HCT116 (cell line): ENCODE results near the gene HIRA. TPM values are rescaled to one million over a fixed set of nuclear protein-coding genes. Genes with fewer than 3 reads are reported as not detected.

ENCODE experiments used
- ATAC-seq: fragments of 200-7000 bp; cut with Tn5 transposase; 2 replicates; pipeline ENCODE4 v1.9.1; 2020; ENCODE audit warnings: mild to moderate bottlenecking, moderate library complexity
- BruUV-seq: library from RNA; stranded (reverse); fragments of 400-500 nt; replicated peaks from 2 replicates; lab custom pipeline; 2021; lab: Mats Ljungman, UMichigan
- CTCF ChIA-PET: fragments of 300-600 bp; sonication (Branson Sonifier 250); formaldehyde crosslinking; loops from one replicate; lab custom pipeline; 2021; ENCODE audit warnings: antibody characterized with exemption; lab: Charles Lee
- POLR2A ChIA-PET: fragments of 300-600, 350-600 bp; sonication (Branson Sonifier 250); formaldehyde crosslinking; loops from one replicate; lab custom pipeline; 2021; ENCODE audit warnings: antibody characterized with exemption; lab: Charles Lee
- RAD21 ChIA-PET, 2 experiments: fragments of 300-600 bp; sonication (Branson Sonifier 250); formaldehyde crosslinking; loops; one replicate each; lab custom pipeline; 2023; ENCODE audit warnings: low total read pairs in 2 of 2; ENCODE audit not compliant: uncharacterized antibody in 2 of 2, unreplicated experiment in 2 of 2, low non-redundant PET in 1 of 2; lab: Charles Lee
- DNase-seq: peaks from one replicate; pipeline ENCODE4 v3.0.0-alpha.2; 2010; ENCODE audit warnings: low read depth, low spot score
- H2AFZ ChIP-seq: fragments of 200-600 bp; shearing (Covaris generic), sonication (generic); 2 replicates; pipeline ENCODE4 v1.6.1; 2017; ENCODE audit warnings: low read depth, mixed run types, mixed read lengths, antibody characterized with exemption, low read length; ENCODE audit not compliant: poor library complexity, severe bottlenecking
- H3K27ac ChIP-seq: 2 replicates; pipeline ENCODE4 v1.5.1; 2012; ENCODE audit warnings: low read depth, low read length
- H3K27me3 ChIP-seq: fragments of 200-600 bp; sonication (generic); 2 replicates; pipeline ENCODE4 v1.6.1; 2016; ENCODE audit warnings: mixed run types, low read length, mixed read lengths; ENCODE audit not compliant: insufficient read depth
- H3K36me3 ChIP-seq, 2 experiments: fragments of 200-500 bp in 1 of 2; fragments of 200-600 bp in 1 of 2; sonication (Bioruptor generic) in 1 of 2; sonication (generic) in 1 of 2; 2 replicates each; pipeline versions ENCODE4 v1.5.1 to v1.6.1; 2014 to 2016; ENCODE audit warnings: low read length in 2 of 2, inconsistent platforms in 1 of 2, mixed read lengths in 1 of 2, mixed run types in 1 of 2; ENCODE audit not compliant: insufficient read depth in 2 of 2, control insufficient read depth in 1 of 2
- H3K4me1 ChIP-seq, 2 experiments: fragments of 200-600 bp in 1 of 2; sonication (generic) in 1 of 2; 2 replicates each; pipeline versions ENCODE4 v1.5.1 to v1.6.1; 2012 to 2017; ENCODE audit warnings: low read length in 2 of 2, inconsistent platforms in 1 of 2, mild to moderate bottlenecking in 1 of 2, mixed read lengths in 1 of 2, mixed run types in 1 of 2, moderate library complexity in 1 of 2; ENCODE audit not compliant: insufficient read depth in 2 of 2, control insufficient read depth in 1 of 2
- H3K4me2 ChIP-seq: fragments of 200-600 bp; sonication (generic); 2 replicates; pipeline ENCODE4 v1.6.1; 2017; ENCODE audit warnings: mixed run types, low read length, mixed read lengths
- H3K4me3 ChIP-seq, 2 experiments: fragments of 200-600 bp in 1 of 2; sonication (generic) in 1 of 2; replicated peaks in 1 of 2; 2 replicates each; pipeline ENCODE4 v1.5.1; 2011 to 2016; ENCODE audit warnings: low read length in 2 of 2, control low read depth in 1 of 2, low read depth in 1 of 2, mild to moderate bottlenecking in 1 of 2, mixed read lengths in 1 of 2, mixed run types in 1 of 2
- H3K79me2 ChIP-seq: fragments of 200-600 bp; sonication (generic); 2 replicates; pipeline ENCODE4 v1.6.1; 2017; ENCODE audit warnings: mild to moderate bottlenecking, mixed run types, low read length, moderate library complexity, mixed read lengths; ENCODE audit not compliant: insufficient read depth
- H3K9ac ChIP-seq: fragments of 200-600 bp; sonication (generic); 2 replicates; pipeline ENCODE4 v1.6.1; 2016; ENCODE audit warnings: low read length, mixed read lengths
- H3K9me2 ChIP-seq: fragments of 200-600 bp; sonication (generic), shearing (Covaris generic); 2 replicates; pipeline ENCODE4 v1.6.1; 2017; ENCODE audit warnings: mixed run types, mild to moderate bottlenecking, moderate library complexity; ENCODE audit not compliant: insufficient read depth
- H3K9me3 ChIP-seq, 2 experiments: fragments of 200-500 bp in 1 of 2; fragments of 200-600 bp in 1 of 2; sonication (Bioruptor generic) in 1 of 2; sonication (generic) in 1 of 2; 2 replicates each; pipeline ENCODE4 v1.6.1; 2014 to 2017; ENCODE audit warnings: low read length in 2 of 2, mixed read lengths in 2 of 2, inconsistent platforms in 1 of 2, low read depth in 1 of 2, mild to moderate bottlenecking in 1 of 2, mixed run types in 1 of 2, moderate library complexity in 1 of 2; ENCODE audit not compliant: control insufficient read depth in 1 of 2, insufficient read depth in 1 of 2
- H4K20me1 ChIP-seq: fragments of 200-600 bp; sonication (generic), shearing (Covaris generic); 2 replicates; pipeline ENCODE4 v1.6.1; 2017; ENCODE audit warnings: mixed run types, mild to moderate bottlenecking, moderate library complexity; ENCODE audit not compliant: insufficient read depth
- POLR2A ChIP-seq: IDR thresholded peaks from 2 replicates; pipeline ENCODE4 v1.7.0; 2011; ENCODE audit warnings: borderline replicate concordance; ENCODE audit not compliant: insufficient read depth, insufficient read length; ENCODE audit errors: extremely low read depth
- POLR2AphosphoS5 ChIP-seq: IDR thresholded peaks from 2 replicates; pipeline ENCODE4 v1.6.1; 2011; ENCODE audit warnings: mild to moderate bottlenecking, low read depth, low read length, moderate library complexity
- SP1 ChIP-seq: IDR thresholded peaks from 2 replicates; pipeline ENCODE4 v1.6.1; 2012; ENCODE audit warnings: low read depth
- SRF ChIP-seq: IDR thresholded peaks from 2 replicates; pipeline ENCODE4 v1.6.1; 2012; ENCODE audit warnings: low read depth
- ZBTB33 ChIP-seq: IDR thresholded peaks from 2 replicates; pipeline ENCODE4 v1.6.1; 2011; ENCODE audit warnings: mild to moderate bottlenecking, low read length, moderate library complexity; ENCODE audit not compliant: insufficient replicate concordance; ENCODE audit errors: extremely low read depth
- ZFX ChIP-seq: fragments of 450-650 bp; IDR thresholded peaks from 2 replicates; pipeline ENCODE4 v1.6.1; 2017
- intact Hi-C: fragments of 100-400 bp; cut with micrococcal nuclease; formaldehyde crosslinking; loops from 2 replicates; pipeline ENCODE4 v1.10.0; 2022
- total RNA-seq: library from RNA; stranded (reverse); gene quantifications from one replicate; pipeline ENCODE4 v1.2.1, GENCODE V29; 2021; ENCODE audit not compliant: unreplicated experiment
- TF ChIP-seq, protein P1 (sequence below): IDR thresholded peaks from 2 replicates; pipeline ENCODE4 v1.6.1; 2012
- TF ChIP-seq, protein P2 (sequence below): IDR thresholded peaks from 2 replicates; pipeline ENCODE4 v1.6.1; 2012; ENCODE audit warnings: low read depth

The HIRA gene
- total RNA-seq, 1 experiment from 2014 or later, result 30.6 TPM

DNA sequence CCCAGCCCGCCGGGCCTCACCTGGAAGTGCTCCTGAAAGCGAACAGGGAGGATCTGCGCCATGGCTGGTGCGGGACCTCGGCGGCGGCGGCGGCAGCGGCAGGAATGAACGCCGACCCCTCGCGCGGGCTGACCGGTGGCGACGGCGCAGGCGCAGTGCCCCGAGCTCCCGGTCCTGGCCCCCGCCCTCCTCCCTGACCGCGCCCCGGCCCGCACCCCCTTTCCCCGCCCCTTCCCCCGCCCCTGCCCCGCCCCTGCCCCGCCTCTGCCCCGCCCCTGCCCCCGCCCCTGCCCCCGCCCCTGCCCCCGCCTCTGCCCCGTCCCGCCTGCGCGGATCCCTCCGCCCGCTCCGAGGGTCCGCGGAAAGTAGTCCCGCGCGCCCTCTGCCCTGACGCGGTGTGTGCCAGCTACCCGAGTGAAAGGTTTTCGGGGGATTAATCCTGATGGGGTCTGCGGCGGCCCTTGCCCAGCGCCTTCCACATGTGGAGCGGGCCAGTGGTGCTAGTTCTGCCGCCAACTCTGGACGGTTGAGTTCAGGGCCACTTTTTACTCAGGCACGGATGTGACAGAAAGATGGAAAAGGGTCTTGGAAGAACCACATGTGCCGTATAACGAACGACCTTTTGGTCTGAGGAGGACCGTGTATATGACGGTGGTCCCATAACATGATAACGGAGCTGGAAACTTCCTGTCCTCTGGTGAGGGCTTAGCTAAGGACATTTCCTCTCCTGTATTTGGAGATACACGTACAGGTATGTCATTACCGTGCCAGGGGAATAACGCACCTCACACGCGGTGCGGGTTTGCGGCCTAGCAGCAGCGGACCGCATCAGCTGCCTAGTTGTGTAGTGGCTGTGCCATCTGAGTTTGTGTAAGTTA lies 139.7 kb downstream of the HIRA start, which contains the start of gene CLTCL1:
Gene CLTCL1, minus strand, starts transcription at position 140 of the 878 bp plus-strand sequence. Its CDS starts 78 bp downstream, at position 62.
- H3K4me3 ChIP-seq, result peak within 1 kb of the TSS; percentile 65 to 75
- H3K27ac ChIP-seq, result peak within 1 kb of the TSS; percentile 63; the same call in 1 of the 2 replicates
- no peaks in the 10 kb centered on the region for H3K27me3 ChIP-seq
- TF ChIP-seq ZFX (peak; percentile 38; the same call in 1 of the 2 replicates), POLR2A (peak; percentile 66), SRF (no peak), POLR2AphosphoS5 (peak; percentile 55; the same call in 1 of the 2 replicates), ZBTB33 (no peak), SP1 (peak; percentile 53)
- TF ChIP-seq, protein P1, sequence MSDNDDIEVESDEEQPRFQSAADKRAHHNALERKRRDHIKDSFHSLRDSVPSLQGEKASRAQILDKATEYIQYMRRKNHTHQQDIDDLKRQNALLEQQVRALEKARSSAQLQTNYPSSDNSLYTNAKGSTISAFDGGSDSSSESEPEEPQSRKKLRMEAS, result peak; percentile 14; the same call in 1 of the 2 replicates
- TF ChIP-seq, protein P2, sequence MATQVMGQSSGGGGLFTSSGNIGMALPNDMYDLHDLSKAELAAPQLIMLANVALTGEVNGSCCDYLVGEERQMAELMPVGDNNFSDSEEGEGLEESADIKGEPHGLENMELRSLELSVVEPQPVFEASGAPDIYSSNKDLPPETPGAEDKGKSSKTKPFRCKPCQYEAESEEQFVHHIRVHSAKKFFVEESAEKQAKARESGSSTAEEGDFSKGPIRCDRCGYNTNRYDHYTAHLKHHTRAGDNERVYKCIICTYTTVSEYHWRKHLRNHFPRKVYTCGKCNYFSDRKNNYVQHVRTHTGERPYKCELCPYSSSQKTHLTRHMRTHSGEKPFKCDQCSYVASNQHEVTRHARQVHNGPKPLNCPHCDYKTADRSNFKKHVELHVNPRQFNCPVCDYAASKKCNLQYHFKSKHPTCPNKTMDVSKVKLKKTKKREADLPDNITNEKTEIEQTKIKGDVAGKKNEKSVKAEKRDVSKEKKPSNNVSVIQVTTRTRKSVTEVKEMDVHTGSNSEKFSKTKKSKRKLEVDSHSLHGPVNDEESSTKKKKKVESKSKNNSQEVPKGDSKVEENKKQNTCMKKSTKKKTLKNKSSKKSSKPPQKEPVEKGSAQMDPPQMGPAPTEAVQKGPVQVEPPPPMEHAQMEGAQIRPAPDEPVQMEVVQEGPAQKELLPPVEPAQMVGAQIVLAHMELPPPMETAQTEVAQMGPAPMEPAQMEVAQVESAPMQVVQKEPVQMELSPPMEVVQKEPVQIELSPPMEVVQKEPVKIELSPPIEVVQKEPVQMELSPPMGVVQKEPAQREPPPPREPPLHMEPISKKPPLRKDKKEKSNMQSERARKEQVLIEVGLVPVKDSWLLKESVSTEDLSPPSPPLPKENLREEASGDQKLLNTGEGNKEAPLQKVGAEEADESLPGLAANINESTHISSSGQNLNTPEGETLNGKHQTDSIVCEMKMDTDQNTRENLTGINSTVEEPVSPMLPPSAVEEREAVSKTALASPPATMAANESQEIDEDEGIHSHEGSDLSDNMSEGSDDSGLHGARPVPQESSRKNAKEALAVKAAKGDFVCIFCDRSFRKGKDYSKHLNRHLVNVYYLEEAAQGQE, result no peak
- POLR2A ChIA-PET, result interaction anchor here (0.7 to 1.2 kb wide), 5 partner anchors 8 to 114 kb away, joined by 3 to 6 read pairs (median 3); partner anchors contain the start of gene SLC25A1
- no peaks in the 10 kb centered on the region for H3K36me3 ChIP-seq
- no peaks in the 10 kb centered on the region for H3K9me3 ChIP-seq
- TSS peak; percentile 83 for BruUV-seq
- DNase-seq (peak; percentile 38), ATAC-seq (peak; percentile 87)
- H3K9me2 ChIP-seq, result no peaks in the 10 kb centered on the region
- intact Hi-C loops, result loop anchor here (10.0 kb wide), 1 partner anchor 423 kb away; the partner anchor contains the start of gene SEPTIN5
- peak within 1 kb of the TSS; percentile 65 for H3K9ac ChIP-seq
- H2AFZ ChIP-seq, result peak within 1 kb of the TSS; percentile 82
- no peaks in the 10 kb centered on the region for H3K79me2 ChIP-seq
- H3K4me1 ChIP-seq, result peaks cover 9 to 21% of the 10 kb centered on the region in 2 experiments
- H4K20me1 ChIP-seq, result no peaks in the 10 kb centered on the region
- RAD21 ChIA-PET, result interaction anchor here (0.6 to 0.7 kb wide), 2 partner anchors 112 to 113 kb away, joined by 3 to 5 read pairs; partner anchors contain the start of gene SLC25A1 (in 1 of the 2)
- CTCF ChIA-PET, result interaction anchor here (1.1 kb wide), 1 partner anchor 9 kb away, joined by 9 read pairs; no protein-coding TSS in a partner anchor
- peak within 1 kb of the TSS; percentile 94 for H3K4me2 ChIP-seq
